Retinal pigment epithelial cell (primary cell): ENCODE measurements around the gene CLCNKA.

ENCODE experiments used
- DNase-seq: peaks from one replicate; pipeline ENCODE4 v3.0.0-alpha.2; 2010; ENCODE audit warnings: low read depth
- H3K4me3 ChIP-seq: 2 replicates; pipeline ENCODE4 v1.5.1; 2011; ENCODE audit warnings: mild to moderate bottlenecking, low read length, control low read depth, moderate library complexity
- CTCF ChIP-seq: conservative IDR thresholded peaks from 2 replicates; pipeline ENCODE4 v1.5.1; 2011; ENCODE audit warnings: low read depth, low read length, control low read depth, inconsistent platforms

Gene CLCNKA

DNA sequence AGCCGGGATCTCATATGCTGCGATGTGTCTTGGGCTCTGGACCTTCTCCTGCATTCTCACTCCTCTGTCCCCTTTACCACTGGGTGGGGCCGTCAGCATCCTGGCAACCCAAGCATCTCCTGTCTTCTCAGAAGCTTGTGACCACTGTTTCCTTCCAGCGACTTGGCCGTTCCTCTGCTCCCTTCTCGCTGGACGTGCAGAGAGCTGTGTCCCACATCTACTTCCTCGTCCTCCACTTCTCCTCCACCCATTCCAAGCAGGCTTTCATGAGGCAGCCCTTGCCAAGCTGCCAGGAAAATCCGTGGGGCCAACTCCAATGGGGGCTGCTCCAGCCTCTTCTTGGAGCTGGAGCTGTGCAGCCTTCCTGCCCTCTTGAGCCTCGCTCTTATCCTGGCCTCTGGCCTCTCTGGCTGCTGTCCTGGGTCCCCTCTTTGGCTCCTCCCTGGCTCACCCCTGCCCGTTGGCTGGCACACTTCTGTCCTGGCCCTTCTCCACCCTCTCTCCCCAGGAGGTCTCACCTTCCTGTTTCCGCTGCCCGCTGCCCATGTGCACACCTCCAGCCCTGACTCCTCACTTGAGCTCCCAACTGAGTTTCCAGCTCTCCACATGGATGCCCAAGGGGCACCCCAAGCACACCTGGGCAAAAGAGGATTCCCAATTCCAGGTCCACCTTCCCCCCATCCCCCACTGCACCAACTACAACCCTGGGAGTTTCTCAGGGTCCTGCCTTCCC lies 42.9 kb downstream of the CLCNKA start:
- no peak overlapping the region for H3K4me3 ChIP-seq
- TF ChIP-seq CTCF: no peak
- no peak for DNase-seq

GRCh38 chr1:16065269-16065576 lies 43.4 kb downstream of the CLCNKA start:
- no peak for DNase-seq
- no peak for TF ChIP-seq CTCF
- no peak overlapping the region for H3K4me3 ChIP-seq

GRCh38 chr1:16066245-16066644 lies 44.4 kb downstream of the CLCNKA start:
- DNase-seq: no peak
- TF ChIP-seq CTCF: no peak
- H3K4me3 ChIP-seq: no peak overlapping the region

DNA sequence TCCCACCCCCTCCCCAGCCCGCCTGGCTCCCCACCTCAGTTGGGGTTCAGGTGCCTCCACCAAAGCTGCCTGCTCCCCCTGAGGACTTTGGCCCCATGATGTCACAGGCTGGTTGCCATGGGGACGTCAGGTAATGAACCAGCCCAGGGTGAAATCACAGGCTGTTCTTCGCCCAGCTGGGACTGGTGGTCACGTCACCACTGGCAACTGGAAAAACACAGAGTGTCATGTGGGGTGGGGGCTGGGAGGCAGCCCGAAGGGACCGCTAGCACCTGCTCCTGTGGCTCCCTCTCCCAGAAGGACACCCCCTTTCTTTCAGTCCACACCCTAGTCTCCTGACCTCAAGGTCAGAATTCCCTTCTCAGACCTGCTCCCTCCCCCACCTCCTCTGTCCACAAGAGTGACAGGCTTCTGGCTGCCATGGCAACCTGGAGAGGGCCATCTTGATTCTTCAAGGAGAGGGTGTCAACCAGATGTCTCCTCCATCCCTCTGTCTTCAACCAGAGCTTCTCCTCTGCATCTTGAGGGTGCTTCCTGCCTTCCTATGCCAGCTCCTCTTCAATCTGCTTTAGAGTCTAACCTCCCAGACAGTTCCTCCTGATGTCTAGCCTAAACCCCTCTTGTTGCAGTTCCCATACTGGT lies 45.4 kb downstream of the CLCNKA start:
- no peak for TF ChIP-seq CTCF
- DNase-seq: no peak
- no peak overlapping the region for H3K4me3 ChIP-seq

- TF ChIP-seq CTCF: no peak
- no peak for DNase-seq
- H3K4me3 ChIP-seq: no peak overlapping the region
Observed at GRCh38 chr1:16067933-16068332, 46.1 kb downstream of the CLCNKA start.

- DNase-seq: no peak
- no peak for TF ChIP-seq CTCF
- no peak overlapping the region for H3K4me3 ChIP-seq
Observed at GRCh38 chr1:16068356-16069270, 46.8 kb downstream of the CLCNKA start.
